Kidney epithelial cell (primary cell): ENCODE measurements around the gene LRRC3. TPM values are rescaled to one million over a fixed set of nuclear protein-coding genes. Genes with fewer than 3 reads are reported as not detected.
"Not testable (repeated sequence)": the region's sequence is repeated elsewhere in the genome, so short reads cannot be mapped to it uniquely, and the experiment has no call there.

ENCODE experiments used
- DNase-seq: peaks from one replicate; pipeline ENCODE4 v3.0.0-alpha.2; 2010; ENCODE audit warnings: low read depth
- H3K27me3 ChIP-seq: 2 replicates; pipeline ENCODE4 v1.6.0; 2011; ENCODE audit warnings: low read length; ENCODE audit not compliant: control insufficient read depth, insufficient read depth
- H3K36me3 ChIP-seq: 2 replicates; pipeline ENCODE4 v1.5.1; 2011; ENCODE audit warnings: low read length; ENCODE audit not compliant: control insufficient read depth, insufficient read depth
- H3K4me3 ChIP-seq: 2 replicates; pipeline ENCODE4 v1.5.1; 2011; ENCODE audit warnings: low read depth, mild to moderate bottlenecking, control low read depth, low read length
- CTCF ChIP-seq: IDR thresholded peaks from 2 replicates; pipeline ENCODE4 v1.5.1; 2011; ENCODE audit warnings: mild to moderate bottlenecking, moderate library complexity, low read length, control low read depth, inconsistent platforms; ENCODE audit not compliant: insufficient read depth, poor library complexity, severe bottlenecking
- total RNA-seq: library from RNA; depleted of rRNA; stranded (reverse); fragments of >200 nt; gene quantifications from 2 replicates; pipeline ENCODE4 v1.2.3, GENCODE V29; 2015

The LRRC3 gene
- total RNA-seq, 1 donor from 2014 or later = 3.4 TPM

- peaks cover 26% of the 10 kb centered on the region for H3K27me3 ChIP-seq
- DNase-seq = no peak
- no peak for TF ChIP-seq CTCF
- H3K36me3 ChIP-seq = no peaks in the 10 kb centered on the region
- H3K4me3 ChIP-seq = no peak overlapping the region
These were observed 47.1 kb downstream of the LRRC3 start for GRCh38 chr21:44502171-44502958.

GRCh38 chr21:44503006-44503889, 47.9 kb downstream of the LRRC3 start:
- H3K36me3 ChIP-seq, DNase-seq, H3K4me3 ChIP-seq: not testable (repeated sequence)
- peaks cover 25% of the 10 kb centered on the region for H3K27me3 ChIP-seq

- H3K4me3 ChIP-seq = no peak overlapping the region
- no peak for TF ChIP-seq CTCF
- no peak for DNase-seq
These were observed 48.6 kb downstream of the LRRC3 start for GRCh38 chr21:44503901-44504399.

GRCh38 chr21:44505673-44506278, 50.5 kb downstream of the LRRC3 start:
- peaks cover 33% of the 10 kb centered on the region for H3K27me3 ChIP-seq
- H3K4me3 ChIP-seq = no peak overlapping the region
- H3K36me3 ChIP-seq = no peaks in the 10 kb centered on the region
- no peak for DNase-seq
- TF ChIP-seq CTCF = no peak

More at GRCh38 chr21:44503901-44504399, 48.6 kb downstream of the LRRC3 start:
- Histone ChIP-seq H3K36me3 (no peaks in the 10 kb centered on the region), H3K27me3 (peaks cover 26% of the 10 kb centered on the region)

GRCh38 chr21:44506279-44507255, 51.3 kb downstream of the LRRC3 start:
- TF ChIP-seq CTCF = no peak
- Histone ChIP-seq H3K27me3 (peaks cover 33% of the 10 kb centered on the region), H3K36me3 (no peaks in the 10 kb centered on the region), H3K4me3 (no peak overlapping the region)
- DNase-seq = no peak
